Ramos (cell line): ENCODE measurements around the gene ATP6V1C2.
"Not testable (repeated sequence)": the region's sequence is repeated elsewhere in the genome, so short reads cannot be mapped to it uniquely, and the experiment has no call there.

Experiments
- in situ Hi-C: fragments of 300-500 bp; cut with MboI; formaldehyde crosslinking; loops from one replicate; pipeline ENCODE4 v1.14.3; 2022; ENCODE audit warnings: low sequenced_read_pairs; ENCODE audit not compliant: unreplicated experiment

The ATP6V1C2 gene

GRCh38 chr2:10780821-10781220, 59.4 kb downstream of the ATP6V1C2 start:
- in situ Hi-C loops: not testable (repeated sequence)

- in situ Hi-C loops: no loop called here
Observed at GRCh38 chr2:10781746-10782145, 60.3 kb downstream of the ATP6V1C2 start.

GRCh38 chr2:10783421-10783820, 62.0 kb downstream of the ATP6V1C2 start:
- in situ Hi-C loops: no loop called here

- in situ Hi-C loops: no loop called here
Observed at GRCh38 chr2:10784719-10785118, 63.3 kb downstream of the ATP6V1C2 start.

- in situ Hi-C loops: no loop called here
Observed at GRCh38 chr2:10785260-10785659, 63.8 kb downstream of the ATP6V1C2 start.

DNA sequence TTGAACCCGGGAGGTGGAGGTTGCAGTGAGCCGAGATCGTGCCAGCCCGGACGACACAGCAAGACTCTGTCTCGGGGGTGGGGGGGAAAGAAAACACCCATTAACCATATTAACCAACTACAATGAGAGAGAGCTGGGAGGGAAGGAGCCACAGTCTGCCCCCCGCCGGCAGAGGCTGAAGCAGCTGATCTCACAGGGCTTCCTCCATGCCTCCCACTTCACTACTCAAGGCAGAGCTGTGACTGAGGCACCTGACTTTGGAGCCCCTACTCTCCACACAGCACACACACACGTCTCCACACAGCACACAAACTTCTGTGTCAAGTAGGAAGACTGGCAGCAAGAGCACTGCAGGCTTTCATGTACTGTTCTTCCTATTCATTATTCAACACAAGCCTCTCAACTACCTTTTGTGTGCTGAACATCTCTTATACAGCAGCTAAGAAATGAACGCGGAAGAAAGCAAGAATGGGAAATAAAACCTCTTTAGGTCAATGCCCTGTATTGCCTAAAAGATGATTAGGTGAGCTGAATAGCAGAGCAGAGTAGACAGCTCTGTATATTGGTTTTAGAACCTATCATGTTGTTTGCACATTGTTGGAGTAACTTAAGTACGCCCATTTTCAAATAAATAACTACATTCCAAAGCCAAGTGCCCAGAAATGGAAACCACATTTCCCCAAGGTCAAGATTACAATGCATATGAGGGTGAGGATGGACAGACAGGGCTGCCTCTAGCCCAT, 65.0 kb downstream of the ATP6V1C2 start:
- in situ Hi-C loops: no loop called here

DNA sequence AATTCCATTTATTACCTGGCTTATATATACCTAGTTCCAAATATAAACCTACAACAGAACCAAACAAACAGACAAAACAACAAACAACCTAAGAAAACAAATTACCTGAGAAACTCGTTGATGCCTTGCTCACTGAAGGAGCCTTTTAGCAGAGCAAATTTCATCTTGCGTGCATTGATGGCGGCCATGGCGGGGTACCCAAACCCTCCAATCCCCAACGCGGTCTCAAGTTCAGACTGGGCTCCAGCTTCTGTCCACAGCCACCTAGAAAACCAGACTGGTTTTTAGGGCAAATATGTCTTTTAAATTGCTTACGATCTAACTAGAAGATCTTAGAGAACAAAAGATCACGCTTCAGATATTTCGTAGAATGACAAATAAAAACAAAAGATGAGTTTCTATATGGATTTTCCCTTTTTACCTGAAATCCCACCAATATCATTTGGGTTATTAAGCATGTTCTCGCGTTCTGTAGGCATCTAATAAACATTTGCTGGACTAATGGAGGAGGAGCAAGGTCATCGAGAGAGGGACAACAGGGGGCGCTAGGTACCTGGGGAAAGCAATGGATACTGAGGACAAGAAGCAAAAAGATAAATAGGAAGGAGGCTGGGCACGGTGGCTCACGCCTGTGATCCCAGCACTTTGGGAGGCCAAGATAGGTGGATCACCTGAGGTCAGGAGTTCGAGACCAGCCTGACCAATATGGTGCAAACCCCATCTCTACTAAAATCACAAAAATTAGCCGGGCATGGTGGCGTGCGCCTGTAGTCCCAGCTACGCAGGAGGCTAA, 65.9 kb downstream of the ATP6V1C2 start:
- in situ Hi-C loops: no loop called here

DNA sequence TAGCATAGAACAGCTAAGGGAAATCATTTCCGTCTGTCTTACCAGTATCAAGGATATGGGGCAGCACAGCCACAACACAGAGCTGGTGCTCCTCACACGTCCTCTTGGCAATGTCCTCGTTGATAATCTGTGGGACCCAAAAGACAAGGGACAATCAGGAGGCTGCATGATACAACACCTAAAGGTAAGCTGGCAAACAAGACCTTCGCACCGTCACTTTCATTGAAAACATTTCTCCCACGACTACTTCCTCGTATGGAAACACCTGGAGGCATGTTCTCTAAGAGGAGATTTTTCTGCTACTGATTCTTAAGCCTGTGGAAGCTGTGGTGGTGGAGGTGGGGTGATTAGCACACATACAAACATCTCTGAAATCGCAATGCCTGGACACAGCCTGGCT, 67.4 kb downstream of the ATP6V1C2 start:
- in situ Hi-C loops: no loop called here

DNA sequence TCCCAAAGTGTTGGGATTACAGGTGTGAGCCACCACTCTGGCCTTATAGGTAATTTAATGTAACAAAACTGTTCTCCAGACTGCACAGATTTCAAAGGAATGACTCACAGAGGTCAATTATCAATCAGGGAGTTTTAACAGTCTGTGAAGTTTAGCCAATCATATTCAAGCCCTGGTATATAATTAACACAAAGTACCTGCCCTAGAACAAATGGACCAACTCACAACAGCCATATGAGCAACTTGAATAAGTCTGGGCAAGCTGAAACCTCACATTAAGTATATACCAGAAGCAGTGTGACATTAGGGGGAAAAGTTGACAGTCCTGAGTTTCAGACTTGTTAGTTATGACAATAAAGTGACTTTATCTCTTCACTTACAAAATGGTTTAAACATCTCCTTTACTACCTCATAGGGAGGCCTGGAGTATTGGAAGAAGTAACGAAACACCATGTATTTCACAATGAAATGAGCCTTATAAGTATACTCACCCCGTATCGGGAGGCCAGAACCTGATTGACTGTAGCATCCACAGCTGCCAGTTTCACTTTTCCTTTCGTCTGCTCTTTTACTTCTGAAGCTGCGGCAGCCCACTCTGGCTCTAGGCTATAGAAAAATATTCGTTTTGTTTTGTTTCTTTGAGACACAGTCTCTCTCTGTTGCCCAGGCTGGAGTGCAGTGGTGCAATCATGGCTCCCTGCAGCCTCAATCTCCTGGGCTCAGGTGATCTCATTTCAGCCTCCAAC, 69.0 kb downstream of the ATP6V1C2 start:
- in situ Hi-C loops: no loop called here

DNA sequence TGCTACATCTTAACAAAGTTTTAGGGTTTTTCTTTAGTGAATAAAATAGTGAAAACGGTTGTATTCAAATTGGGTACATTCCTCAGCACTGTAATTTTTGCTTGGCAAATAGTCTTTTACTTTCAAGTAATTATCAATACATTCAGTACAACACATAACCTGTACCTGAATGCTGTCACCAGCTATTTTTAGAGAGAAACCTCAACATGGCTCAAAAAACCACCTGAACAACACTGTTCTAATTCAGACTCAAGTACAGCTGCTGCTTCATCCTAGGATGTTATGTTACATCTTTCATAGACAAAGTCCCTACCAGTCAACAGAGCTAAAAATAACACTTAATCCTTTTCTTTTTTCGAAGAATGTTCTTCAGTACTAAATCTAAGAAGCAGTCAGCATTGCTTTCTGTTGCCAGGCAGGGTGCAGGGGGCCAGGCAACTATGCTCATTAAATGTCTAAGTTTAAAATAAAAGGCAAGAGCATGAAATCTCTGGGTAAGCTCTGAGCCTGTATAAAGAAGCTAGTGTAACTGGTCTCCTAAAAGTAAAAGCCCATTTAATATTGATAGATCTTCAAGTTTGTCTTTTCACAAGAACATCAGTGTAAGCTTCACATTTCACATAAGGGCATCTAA, 70.7 kb downstream of the ATP6V1C2 start:
- in situ Hi-C loops: no loop called here

DNA sequence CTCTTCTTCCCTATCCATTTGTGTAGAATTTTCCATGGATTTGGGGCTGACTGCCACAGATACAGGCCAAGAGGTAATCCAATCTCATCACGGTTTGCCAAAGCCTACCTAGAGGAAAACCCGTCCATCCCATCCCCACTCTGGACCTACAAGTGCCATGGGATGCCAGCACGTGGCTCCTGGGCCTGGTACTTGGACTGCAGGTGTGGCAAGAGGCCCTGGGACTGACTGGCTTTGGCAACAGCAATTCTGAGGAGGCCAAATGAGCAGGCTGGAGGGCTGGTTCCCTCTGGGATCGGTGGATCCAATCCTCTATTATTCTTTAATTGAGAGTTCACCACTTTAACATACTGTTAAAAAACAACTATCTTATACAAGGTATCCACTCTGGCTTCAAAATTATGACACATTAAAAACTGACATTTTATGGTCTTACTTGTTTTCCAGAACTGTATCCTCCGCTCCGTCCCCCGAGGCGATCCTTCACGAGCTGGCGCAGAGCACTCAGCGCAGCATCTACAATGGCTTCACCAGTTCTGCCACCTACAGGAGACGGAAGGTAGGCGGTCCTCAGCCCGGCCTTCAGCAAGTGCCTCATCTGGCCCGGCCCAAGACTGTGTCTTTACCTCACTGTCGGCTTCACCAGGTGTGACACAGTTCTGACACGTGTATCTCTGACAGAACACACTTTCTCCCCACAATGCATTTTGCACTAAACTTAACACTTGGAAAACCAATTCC, 71.4 kb downstream of the ATP6V1C2 start:
- in situ Hi-C loops: no loop called here

- in situ Hi-C loops: no loop called here
Observed at GRCh38 chr2:10793816-10794215, 72.4 kb downstream of the ATP6V1C2 start.

DNA sequence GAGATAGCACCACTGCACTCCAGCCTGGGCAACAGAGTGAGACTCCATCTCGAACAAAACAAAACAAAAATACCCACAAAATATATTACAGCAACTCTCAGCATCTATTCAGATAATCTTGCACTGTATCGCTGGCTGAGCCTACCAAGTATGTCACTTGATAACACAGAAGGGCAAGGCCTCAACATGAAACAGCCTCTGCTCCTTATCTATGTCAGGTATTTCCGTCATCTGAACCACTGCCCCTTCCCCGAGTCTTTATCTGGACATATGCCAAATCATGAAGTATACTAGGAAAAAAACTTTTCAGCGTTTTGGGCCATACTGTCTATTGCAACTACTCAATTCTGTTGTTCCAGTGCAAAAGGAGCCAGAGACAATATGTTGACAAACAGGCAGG, 73.4 kb downstream of the ATP6V1C2 start:
- in situ Hi-C loops: no loop called here

- in situ Hi-C loops: no loop called here
Observed at GRCh38 chr2:10795508-10796046, 74.1 kb downstream of the ATP6V1C2 start.

DNA sequence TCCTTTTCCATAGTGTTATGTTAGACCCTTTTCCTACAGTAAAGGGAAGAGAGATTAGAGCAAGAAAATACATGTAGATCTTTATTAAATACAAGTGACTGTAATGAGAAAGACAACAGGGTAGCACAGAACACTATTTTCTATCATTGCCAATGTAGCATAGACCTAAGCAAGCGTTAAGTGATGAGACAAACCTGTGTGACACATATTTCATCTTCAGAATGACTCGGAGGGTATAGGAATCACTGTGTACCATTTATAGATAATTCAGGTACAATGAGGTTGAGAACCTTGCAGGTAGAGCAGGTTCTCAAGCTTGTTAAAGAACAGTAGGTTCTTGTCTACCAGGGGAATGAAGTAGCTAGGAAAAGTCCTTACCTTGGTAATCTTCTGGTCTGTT, 75.3 kb downstream of the ATP6V1C2 start:
- in situ Hi-C loops: no loop called here

DNA sequence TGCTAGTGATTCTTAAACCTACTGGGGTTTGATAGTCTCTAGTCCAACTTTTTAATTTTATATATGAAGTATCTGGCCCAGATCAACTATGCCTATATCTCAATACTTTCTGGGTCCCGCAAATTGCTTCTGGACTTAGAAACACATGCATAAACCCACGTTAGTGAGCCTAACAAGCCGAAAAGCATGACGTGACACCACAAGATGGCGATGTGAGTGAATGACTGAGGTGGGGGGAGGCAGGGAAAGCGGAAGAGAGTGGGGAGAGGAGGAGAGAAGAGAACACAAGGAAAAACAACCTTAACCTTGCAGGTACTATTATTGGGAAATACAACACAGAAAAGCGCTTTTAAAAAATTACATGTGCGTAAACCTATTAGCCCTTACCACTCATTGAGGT, 77.4 kb downstream of the ATP6V1C2 start:
- in situ Hi-C loops: no loop called here

DNA sequence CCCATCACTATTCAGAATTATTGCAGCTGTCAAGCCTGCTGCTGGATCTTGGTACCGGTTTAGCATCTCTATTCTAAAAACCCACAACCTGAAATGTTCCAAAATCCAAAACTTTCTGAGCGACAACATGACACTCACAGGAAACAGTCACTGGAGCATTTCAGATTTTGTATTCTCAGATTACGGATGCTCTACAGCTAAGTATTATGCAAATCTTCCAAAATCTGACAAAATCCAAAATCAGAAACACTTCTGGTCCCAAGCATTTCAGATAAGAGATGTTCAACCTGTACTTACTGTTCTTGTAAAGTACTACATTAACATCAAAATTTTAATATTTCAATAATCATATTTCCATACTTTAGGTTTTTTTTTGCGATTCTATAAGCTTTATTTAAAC, 78.7 kb downstream of the ATP6V1C2 start:
- in situ Hi-C loops: loop anchor here (25.0 kb wide), 1 partner anchor 962 kb away; no protein-coding TSS in a partner anchor

- in situ Hi-C loops: loop anchor here (25.0 kb wide), 1 partner anchor 960 kb away; no protein-coding TSS in a partner anchor
Observed at GRCh38 chr2:10802657-10803056, 81.2 kb downstream of the ATP6V1C2 start.

GRCh38 chr2:10805990-10806389, 84.6 kb downstream of the ATP6V1C2 start:
- in situ Hi-C loops: loop anchor here (25.0 kb wide), 1 partner anchor 956 kb away; no protein-coding TSS in a partner anchor
